HEK293 (cell line): Measurements from ENCODE around the gene TTC31.

Source experiments
- ZBTB1 ChIP-seq: fragments of 450-650 bp; formaldehyde crosslinking; IDR thresholded peaks from 2 replicates; pipeline ENCODE4 v1.5.1; 2016; ENCODE audit warnings: missing biosample characterization, missing genetic modification characterization
- ZNF132 ChIP-seq: fragments of 450-650 bp; formaldehyde crosslinking; IDR thresholded peaks from 2 replicates; pipeline ENCODE4 v1.5.1; 2017; ENCODE audit warnings: missing biosample characterization, missing genetic modification characterization, borderline replicate concordance

DNA sequence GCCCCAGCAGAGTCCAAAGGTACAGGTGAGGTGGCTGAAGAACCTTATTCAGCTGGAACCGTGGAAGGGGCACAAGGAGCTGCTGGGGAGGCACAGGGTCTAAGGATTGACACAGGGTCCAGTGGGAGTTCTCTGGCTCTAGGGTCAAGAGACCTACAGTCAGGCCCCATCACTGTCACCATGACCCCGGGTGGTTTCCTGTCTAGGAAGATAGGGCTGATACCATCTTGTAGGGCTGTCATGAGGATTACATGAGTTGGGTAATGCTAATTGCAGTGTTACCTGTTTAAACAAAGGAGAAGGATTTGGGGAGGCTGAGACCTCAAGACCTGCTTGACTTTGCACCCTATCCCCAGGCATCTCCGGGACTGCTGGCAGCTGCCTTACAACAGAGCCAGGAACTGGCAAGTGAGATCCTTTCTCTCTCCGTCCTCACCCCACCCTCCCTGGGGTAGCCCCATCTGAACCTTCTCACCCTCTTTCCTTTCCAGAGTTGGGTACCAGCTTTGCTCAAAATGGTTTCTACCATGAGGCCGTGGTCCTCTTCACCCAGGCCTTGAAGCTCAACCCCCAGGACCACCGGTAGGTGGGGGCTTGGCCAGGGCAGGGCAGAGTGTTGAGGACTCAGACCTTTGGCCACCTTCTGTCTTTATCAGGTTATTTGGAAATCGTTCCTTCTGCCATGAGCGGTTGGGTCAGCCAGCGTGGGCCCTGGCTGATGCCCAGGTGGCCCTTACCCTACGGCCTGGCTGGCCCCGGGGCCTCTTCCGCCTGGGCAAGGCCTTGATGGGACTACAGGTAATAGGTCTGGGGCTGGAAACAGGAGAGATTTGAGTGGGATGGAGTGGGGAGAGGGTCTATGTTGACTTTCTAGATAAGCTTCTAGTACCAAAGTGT lies 9.0 kb downstream of the TTC31 start:
- TF ChIP-seq ZBTB1 (tag by site-specific recombination) (no peak), ZNF132 (tag by site-specific recombination) (no peak)
